Measurements from ENCODE around the gene ATP8A1.

Gene ATP8A1

DNA sequence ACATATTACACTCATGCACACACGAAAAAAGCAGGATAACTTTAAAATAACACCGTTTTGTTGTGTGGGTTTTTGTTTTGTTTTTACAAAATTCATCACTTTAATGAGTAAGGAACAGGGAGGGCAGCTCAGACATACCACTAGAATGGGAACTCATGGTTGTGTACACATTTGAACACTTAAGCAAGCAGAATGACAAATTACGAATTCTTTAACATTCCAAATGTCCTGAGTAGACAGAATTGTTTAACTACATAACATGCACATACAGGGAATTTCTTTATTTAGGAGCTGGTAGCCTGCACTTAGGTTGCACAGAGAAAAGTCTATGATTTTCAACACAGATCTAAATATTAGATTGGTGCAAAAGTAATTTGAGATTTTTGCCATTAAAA lies 96.4 kb downstream of the ATP8A1 start:
- Histone ChIP-seq H3K27ac (no peak overlapping the region), H3K4me3 (ENCODE audit: low read depth, low read length) (no peak overlapping the region), H3K27me3 (replicated peaks) (no peaks in the 10 kb centered on the region), H3K36me3 (replicated peaks) (no peaks in the 10 kb centered on the region)
- in situ Hi-C loops (cut with HindIII; ENCODE audit: low pct_ligation_motif_present, low sequenced_read_pairs), result no loop called here
- TF ChIP-seq, protein P1, sequence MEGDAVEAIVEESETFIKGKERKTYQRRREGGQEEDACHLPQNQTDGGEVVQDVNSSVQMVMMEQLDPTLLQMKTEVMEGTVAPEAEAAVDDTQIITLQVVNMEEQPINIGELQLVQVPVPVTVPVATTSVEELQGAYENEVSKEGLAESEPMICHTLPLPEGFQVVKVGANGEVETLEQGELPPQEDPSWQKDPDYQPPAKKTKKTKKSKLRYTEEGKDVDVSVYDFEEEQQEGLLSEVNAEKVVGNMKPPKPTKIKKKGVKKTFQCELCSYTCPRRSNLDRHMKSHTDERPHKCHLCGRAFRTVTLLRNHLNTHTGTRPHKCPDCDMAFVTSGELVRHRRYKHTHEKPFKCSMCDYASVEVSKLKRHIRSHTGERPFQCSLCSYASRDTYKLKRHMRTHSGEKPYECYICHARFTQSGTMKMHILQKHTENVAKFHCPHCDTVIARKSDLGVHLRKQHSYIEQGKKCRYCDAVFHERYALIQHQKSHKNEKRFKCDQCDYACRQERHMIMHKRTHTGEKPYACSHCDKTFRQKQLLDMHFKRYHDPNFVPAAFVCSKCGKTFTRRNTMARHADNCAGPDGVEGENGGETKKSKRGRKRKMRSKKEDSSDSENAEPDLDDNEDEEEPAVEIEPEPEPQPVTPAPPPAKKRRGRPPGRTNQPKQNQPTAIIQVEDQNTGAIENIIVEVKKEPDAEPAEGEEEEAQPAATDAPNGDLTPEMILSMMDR (IDR thresholded peaks at IDR 0.05; ENCODE audit: low read depth, low read length, missing control alignments), result no peak
- DNase-seq, result no peak

DNA sequence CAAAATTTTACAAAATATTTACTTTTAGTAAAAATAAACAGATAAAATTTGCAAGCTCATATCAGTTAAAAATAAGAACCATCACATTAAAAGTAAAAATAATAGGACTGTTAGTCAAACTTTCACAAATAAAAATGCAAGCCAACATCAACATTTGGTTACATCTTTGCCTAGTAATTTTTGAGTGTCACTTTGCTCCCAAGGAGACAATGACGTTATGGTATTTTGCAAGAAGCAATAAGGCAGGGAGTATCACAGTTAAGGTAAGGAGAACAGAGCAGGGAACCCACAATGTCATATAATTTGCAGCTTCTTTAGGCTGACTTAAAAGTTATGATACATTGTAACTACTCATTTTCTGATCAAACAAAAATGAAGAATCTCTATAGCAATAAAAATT lies 98.7 kb downstream of the ATP8A1 start:
- H3K27ac ChIP-seq, result no peak overlapping the region
- H3K27me3 ChIP-seq (replicated peaks), result no peaks in the 10 kb centered on the region
- TF ChIP-seq, protein P1 (IDR thresholded peaks at IDR 0.05; ENCODE audit: low read depth, low read length, missing control alignments), result no peak
- H3K4me3 ChIP-seq (ENCODE audit: low read depth, low read length), result no peak overlapping the region
- in situ Hi-C loops (cut with HindIII; ENCODE audit: low pct_ligation_motif_present, low sequenced_read_pairs), result no loop called here
- DNase-seq, result no peak
- no peaks in the 10 kb centered on the region for H3K36me3 ChIP-seq (replicated peaks)

DNA sequence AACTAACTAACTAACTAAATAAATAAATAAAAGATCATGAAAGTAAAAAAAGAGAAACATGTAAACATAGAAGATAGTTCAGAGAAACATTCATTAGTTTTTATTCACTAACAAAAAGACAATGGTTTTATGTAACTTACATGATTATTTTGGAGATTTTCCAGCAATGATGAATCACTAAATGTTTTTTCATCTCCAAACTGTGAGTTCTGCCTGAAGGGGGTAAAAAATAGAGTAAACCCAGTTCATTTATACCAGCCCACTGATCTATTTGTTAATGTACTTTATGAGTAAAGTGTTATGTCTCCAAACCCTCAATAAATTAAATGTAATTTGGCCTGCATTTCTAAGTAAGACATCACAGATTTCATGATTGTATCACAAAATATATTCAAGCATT lies 101.1 kb downstream of the ATP8A1 start:
- Histone ChIP-seq H3K27me3 (replicated peaks) (no peaks in the 10 kb centered on the region), H3K4me3 (ENCODE audit: low read depth, low read length) (no peak overlapping the region), H3K27ac (no peak overlapping the region), H3K36me3 (replicated peaks) (no peaks in the 10 kb centered on the region)
- TF ChIP-seq, protein P1 (IDR thresholded peaks at IDR 0.05; ENCODE audit: low read depth, low read length, missing control alignments), result no peak
- no peak for DNase-seq
- in situ Hi-C loops (cut with HindIII; ENCODE audit: low pct_ligation_motif_present, low sequenced_read_pairs), result no loop called here

DNA sequence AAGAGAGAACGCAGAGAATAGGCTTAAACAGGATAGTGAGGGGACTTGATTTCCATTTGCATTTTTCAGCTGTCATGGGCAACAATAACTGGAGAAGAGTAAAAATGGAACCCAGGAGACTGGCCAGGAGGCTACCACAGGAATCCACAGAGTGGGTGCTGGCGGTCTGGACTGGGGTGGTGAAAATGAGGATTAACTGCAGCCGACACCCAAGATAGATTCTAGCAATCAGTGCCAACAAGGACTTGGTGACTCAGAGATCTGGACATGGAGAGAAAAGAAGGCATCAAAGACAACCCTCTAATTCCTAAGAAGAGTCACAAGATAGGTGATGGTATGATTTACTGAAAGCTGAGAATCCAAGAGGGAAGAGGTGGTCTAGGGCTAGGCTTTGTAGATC lies 102.8 kb downstream of the ATP8A1 start:
- H3K4me3 ChIP-seq (ENCODE audit: low read depth, low read length), result no peak overlapping the region
- in situ Hi-C loops (cut with HindIII; ENCODE audit: low pct_ligation_motif_present, low sequenced_read_pairs), result no loop called here
- no peaks in the 10 kb centered on the region for H3K36me3 ChIP-seq (replicated peaks)
- TF ChIP-seq, protein P1 (IDR thresholded peaks at IDR 0.05; ENCODE audit: low read depth, low read length, missing control alignments), result no peak
- no peak overlapping the region for H3K27ac ChIP-seq
- DNase-seq, result no peak
- H3K27me3 ChIP-seq (replicated peaks), result no peaks in the 10 kb centered on the region

DNA sequence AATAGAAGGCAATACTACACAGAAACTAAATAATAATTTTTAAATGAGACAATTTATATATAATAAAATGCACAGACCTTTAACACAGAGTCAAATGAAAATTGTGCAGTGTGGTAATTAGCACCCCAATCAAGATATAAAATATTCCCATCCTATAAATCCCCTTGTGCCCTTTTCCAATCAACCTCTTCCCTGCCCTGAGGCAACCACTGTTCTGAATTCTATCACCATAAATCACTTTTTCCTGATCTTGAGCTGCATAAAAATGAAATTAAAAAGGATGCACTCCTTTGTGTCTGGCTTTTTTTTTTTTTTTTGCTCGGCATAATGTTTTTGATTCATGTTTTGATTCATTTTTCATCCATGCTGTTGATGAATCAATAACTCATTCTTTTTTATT lies 107.0 kb downstream of the ATP8A1 start:
- H3K36me3 ChIP-seq (replicated peaks), result no peaks in the 10 kb centered on the region
- no peaks in the 10 kb centered on the region for H3K27me3 ChIP-seq (replicated peaks)
- H3K27ac ChIP-seq, result no peak overlapping the region
- TF ChIP-seq, protein P1 (IDR thresholded peaks at IDR 0.05; ENCODE audit: low read depth, low read length, missing control alignments), result no peak
- no peak overlapping the region for H3K4me3 ChIP-seq (ENCODE audit: low read depth, low read length)
- in situ Hi-C loops (cut with HindIII; ENCODE audit: low pct_ligation_motif_present, low sequenced_read_pairs), result no loop called here
- no peak for DNase-seq

DNA sequence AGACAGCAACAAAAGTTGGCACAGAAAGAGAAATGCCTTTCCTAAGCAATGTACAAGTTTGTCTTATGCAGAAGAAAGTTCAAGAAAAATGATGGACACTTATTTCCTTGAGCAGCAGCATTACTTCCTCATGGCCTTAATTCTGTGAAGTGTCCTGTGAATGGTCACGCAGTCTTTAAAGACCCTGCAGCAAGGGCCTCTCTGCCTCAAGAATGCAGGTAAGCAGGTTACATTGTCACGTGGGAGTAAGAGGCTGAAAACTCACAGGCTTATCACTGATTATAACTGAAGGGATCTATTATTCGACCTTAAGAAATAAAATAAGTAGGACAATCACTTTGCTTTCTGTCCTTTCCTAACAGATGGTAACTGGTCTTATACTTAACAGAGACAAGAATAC lies 109.1 kb downstream of the ATP8A1 start:
- no peaks in the 10 kb centered on the region for H3K27me3 ChIP-seq (replicated peaks)
- H3K4me3 ChIP-seq (ENCODE audit: low read depth, low read length), result no peak overlapping the region
- in situ Hi-C loops (cut with HindIII; ENCODE audit: low pct_ligation_motif_present, low sequenced_read_pairs), result no loop called here
- TF ChIP-seq, protein P1 (IDR thresholded peaks at IDR 0.05; ENCODE audit: low read depth, low read length, missing control alignments), result no peak
- no peak for DNase-seq
- H3K36me3 ChIP-seq (replicated peaks), result no peaks in the 10 kb centered on the region
- no peak overlapping the region for H3K27ac ChIP-seq
